ENCODE measurements around the gene PHF13.
"Not testable (repeated sequence)": the region's sequence is repeated elsewhere in the genome, so short reads cannot be mapped to it uniquely, and the experiment has no call there.

The PHF13 gene

DNA sequence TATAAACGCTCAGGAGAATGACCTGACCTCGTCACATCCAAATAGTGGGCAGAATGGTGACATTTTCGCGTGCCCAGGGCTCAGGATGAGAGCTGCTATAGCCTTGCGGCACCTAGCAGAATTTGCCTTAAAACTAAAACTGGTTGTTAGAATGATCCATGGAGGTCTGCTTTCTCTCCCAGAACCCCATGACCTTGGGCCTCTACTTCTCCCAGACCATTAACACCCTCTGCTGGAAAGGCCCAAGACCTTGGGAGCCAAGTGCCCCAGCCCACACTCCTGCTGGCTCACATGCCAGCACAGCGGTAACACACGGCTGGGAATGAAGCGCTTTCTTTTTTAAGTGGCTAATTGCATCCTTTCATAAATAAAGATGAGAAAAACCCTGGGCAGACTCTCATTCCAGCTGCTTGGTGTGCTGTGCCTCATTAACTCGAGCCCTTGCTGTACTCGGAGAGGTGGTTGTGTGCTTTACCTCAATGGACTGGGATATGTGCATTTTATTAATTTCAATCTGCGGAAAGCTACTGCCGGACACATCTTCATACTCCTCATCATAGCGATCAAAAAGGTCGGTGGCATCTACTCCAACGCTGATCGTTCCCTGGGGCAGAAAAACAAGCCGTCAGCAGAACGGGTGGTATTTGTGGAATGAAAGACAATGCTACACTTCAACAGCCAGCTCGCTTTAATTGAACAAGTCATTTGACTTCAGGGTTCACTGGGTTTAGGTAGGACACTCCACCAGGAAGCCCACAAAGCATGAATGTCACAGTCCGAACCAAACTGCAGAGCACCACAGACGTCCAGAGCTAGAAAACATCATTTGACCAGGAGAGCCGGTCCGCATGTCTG is 40.1 kb downstream of the PHF13 start:
- no peak for DNase-seq (ENCODE audit: extremely low read depth in 1 of 2, low read depth in 1 of 2)

DNA sequence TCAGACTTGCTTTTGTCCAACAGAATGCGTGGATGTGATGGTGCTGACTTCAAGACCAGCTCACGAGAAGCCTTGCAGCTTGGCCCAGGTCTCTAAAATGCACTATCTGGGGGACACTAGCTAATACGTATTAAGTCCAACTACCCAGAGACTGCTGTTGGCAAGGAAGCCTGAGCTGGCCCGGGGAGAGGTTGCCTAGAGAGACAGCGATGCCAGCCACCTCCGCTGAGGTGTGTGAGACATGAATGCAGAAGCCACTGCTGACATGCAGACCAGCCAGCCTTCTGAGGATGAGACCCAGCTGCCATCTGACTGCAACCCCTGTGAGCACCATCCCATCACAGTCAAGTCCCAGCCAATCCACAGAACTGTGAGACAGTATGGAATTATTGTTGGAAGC is 43.6 kb downstream of the PHF13 start:
- DNase-seq (ENCODE audit: extremely low read depth in 1 of 2, low read depth in 1 of 2): no peak

DNA sequence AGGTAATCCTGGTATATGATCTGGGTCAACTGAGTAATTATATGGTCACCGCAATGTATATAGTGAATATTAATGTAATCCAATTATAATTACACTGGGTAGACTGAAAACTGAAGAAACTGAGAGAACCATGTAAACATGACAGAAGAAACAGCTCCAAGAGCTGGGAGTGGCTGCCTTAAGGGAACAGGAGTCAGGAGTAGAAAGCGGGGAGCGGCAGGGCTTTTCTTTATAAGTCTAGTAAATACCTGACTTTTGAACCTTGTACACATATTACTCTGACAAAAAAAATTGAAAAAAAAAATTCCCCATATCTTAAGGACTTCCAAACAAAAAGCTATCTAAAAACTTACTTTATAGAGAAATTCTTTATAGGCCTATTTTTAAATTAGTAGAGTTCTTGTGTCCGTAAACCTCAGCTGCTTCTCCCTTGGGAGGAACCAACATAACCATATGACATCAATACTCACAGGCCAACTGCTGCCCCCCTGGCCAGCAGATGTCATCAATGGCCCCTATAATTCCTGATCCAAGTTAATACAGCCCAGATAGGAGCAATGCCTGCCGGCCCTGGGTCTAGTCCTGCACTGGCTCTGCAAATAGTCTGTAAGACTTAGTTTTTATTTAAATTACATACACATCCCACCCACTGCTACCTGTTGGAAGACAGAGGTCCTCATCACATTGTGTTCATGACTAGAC is 45.0 kb downstream of the PHF13 start:
- no peak for DNase-seq (ENCODE audit: extremely low read depth in 1 of 2, low read depth in 1 of 2)

DNA sequence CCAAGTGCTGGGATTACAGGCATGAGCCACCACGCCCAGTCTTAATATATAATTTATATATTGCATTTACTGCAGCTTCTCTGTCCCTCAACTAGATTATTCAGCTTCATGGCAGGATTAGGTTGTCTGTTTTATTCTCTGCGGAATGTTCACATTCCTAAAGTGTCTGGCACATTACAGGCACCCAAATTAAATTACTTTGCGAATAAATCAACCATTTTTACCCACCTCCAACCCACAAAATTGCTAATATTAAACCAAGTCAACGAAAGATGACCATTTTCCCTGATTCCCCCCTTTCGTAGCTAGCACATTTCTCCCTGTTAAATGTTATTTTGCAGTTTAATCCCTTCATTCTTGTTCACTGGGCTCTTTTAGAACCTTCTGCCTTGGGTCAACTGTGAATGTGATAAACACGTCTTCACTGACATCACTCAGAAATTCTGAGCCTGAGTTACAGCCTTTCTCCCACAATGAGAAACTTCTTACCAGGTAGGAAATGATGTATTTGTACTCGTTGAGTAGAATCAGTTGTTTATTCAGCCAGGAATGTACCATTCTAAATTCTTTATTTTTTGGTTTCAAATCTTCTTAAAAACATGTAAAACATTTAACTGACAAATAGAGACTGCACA is 47.0 kb downstream of the PHF13 start:
- no peak for DNase-seq (ENCODE audit: extremely low read depth in 1 of 2, low read depth in 1 of 2)

DNA sequence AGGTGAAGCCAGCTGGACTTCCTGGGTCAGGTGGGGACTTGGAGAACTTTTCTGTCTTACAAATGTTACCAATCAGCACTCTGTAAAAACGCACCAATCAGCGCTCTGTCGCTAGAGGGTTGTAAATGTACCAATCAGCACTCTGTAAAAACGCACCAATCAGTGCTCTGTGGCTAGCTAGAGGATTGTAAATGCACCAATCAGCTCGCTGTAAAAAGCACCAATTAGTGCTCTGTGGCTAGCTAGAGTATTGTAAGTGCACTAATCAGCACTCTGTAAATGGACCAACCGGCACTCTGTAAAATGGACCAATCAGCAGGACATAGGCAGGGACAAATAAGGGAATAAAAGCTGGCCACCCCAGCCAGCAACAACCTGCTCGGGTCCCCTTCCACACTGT is 48.9 kb downstream of the PHF13 start:
- not testable (repeated sequence) for DNase-seq (ENCODE audit: extremely low read depth in 1 of 2, low read depth in 1 of 2)

DNA sequence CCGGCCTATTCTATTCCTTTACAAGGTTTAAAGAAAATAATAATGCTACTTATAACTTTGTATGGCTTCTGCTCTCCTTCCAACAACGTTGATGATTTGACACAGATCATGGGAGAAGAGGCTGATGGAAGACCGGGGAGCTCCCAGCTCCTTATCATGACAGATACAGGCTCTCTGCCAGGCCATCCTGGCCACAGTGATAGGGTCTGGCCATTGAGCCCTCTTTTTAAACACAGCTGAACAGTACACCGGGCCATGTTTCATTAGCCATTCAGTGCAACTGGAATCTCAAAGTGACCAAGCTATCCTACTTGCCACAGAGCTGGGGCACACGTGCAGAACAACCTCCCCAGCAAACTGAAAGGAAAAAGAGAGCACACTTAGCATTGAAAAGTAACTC is 53.2 kb downstream of the PHF13 start:
- no peak for DNase-seq (ENCODE audit: extremely low read depth in 1 of 2, low read depth in 1 of 2)

DNA sequence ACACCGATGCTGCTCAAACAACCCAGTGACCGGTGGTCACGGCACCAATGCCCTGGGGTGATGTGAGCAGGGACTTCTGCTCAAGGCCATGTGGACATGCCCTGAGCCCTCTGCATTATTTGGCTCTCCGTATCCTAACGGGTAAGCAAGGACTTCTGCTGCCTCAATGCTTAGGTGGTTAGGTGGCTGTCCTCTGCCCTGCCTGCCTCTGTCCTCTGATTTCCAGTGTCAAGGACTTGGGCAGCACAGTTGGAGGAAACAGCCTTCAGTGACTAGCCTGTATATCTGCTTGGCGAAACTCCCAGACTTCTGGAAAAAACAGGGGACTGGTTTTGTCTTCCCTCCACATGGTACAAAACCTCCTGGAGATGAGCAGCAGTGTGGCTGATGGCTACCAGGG is 53.6 kb downstream of the PHF13 start:
- no peak for DNase-seq (ENCODE audit: extremely low read depth in 1 of 2, low read depth in 1 of 2)

DNA sequence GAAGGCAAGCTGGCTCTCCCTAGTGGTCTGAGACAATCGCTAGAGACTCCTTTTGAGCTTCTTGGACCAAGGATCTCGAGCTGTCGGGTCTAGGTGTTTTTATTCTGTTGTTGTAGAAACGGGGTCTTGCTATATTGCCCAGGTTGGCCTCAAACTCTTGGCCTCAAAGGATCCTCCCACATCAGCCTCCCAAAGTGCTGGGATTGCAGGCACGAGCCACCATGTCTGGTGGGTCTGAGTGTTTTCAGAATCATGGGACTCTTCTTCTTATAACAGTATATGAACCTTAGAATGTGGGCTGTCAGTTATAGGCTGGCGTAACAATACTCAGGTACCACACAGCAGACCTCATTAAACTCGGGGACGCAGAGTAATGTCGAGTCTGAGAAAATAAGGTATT is 55.0 kb downstream of the PHF13 start:
- DNase-seq (ENCODE audit: extremely low read depth in 1 of 2, low read depth in 1 of 2): no peak

DNA sequence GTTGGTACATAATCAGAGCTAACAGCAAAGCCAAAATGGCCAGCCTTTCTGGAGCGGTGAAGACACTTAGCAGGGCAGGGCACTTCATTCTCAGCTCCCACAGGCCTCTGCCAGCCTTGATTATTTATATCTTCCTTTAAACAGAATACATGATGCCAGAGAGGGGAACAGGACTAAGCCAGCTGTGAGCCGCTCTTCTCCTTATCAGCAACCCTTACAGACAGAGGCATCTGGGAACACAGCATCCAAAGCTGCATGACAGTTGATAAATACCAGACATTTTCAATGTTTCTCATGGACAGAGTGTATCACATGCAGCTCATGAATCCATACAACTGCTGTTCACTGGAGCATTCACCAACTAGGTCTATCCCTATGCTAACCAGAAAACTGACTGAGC is 59.0 kb downstream of the PHF13 start:
- DNase-seq (ENCODE audit: extremely low read depth in 1 of 2, low read depth in 1 of 2): no peak

Measured in activated CD8-positive, alpha-beta memory T cell treated with anti-CD3 and anti-CD28 coated beads for 1 hour (primary cell).